Ishikawa (cell line): ENCODE results near the gene PRKN.

Experiments used
- CEBPB ChIP-seq: IDR thresholded peaks from 2 replicates; pipeline ENCODE4 v1.6.1; 2012
- CREB1 ChIP-seq: IDR thresholded peaks from 2 replicates; pipeline ENCODE4 v1.6.1; 2012; ENCODE audit warnings: low read depth
- EGR1 ChIP-seq: IDR thresholded peaks from 2 replicates; pipeline ENCODE4 v1.6.1; 2012
- EP300 ChIP-seq: IDR thresholded peaks from 2 replicates; pipeline ENCODE4 v1.6.1; 2012; ENCODE audit warnings: borderline replicate concordance
- FOXM1 ChIP-seq: IDR thresholded peaks from 2 replicates; pipeline ENCODE4 v1.6.1; 2012; ENCODE audit warnings: low read depth, borderline replicate concordance
- MAX ChIP-seq: IDR thresholded peaks from 2 replicates; pipeline ENCODE4 v1.6.1; 2012
- NFIC ChIP-seq: IDR thresholded peaks from 2 replicates; pipeline ENCODE4 v1.6.1; 2012
- RAD21 ChIP-seq: IDR thresholded peaks from 2 replicates; pipeline ENCODE4 v1.6.1; 2012; ENCODE audit warnings: low read depth
- REST ChIP-seq: IDR thresholded peaks from 2 replicates; pipeline ENCODE4 v1.6.1; 2012; ENCODE audit warnings: low read depth, mild to moderate bottlenecking
- TAF1 ChIP-seq: IDR thresholded peaks from 2 replicates; pipeline ENCODE4 v1.6.1; 2012; ENCODE audit warnings: low read depth, mild to moderate bottlenecking
- TCF12 ChIP-seq: IDR thresholded peaks from 2 replicates; pipeline ENCODE4 v1.6.1; 2012; ENCODE audit warnings: low read depth
- TEAD4 ChIP-seq: IDR thresholded peaks from 2 replicates; pipeline ENCODE4 v1.6.1; 2012
- USF1 ChIP-seq: IDR thresholded peaks from 2 replicates; pipeline ENCODE4 v1.6.1; 2012
- YY1 ChIP-seq: IDR thresholded peaks from 2 replicates; pipeline ENCODE4 v1.6.1; 2012; ENCODE audit warnings: low read depth
- ZBTB7A ChIP-seq: IDR thresholded peaks from 2 replicates; pipeline ENCODE4 v1.6.1; 2012; ENCODE audit warnings: low read depth

The PRKN gene

GRCh38 chr6:161676586-161676985 is 1051.0 kb downstream of the PRKN start:
- TF ChIP-seq MAX (no peak), EP300 (no peak), CREB1 (no peak), REST (no peak), TAF1 (no peak)

- TF ChIP-seq NFIC (no peak), CEBPB (no peak), TCF12 (no peak), REST (no peak), FOXM1 (no peak), YY1 (no peak), MAX (no peak), EGR1 (no peak), TAF1 (no peak), ZBTB7A (no peak), USF1 (no peak), RAD21 (no peak), CREB1 (no peak), TEAD4 (no peak), EP300 (no peak)
Measured at GRCh38 chr6:161674930-161675682, 1052.5 kb downstream of the PRKN start.

GRCh38 chr6:161673026-161673425 is 1054.5 kb downstream of the PRKN start:
- no peak for TF ChIP-seq EP300

GRCh38 chr6:161671117-161671516 is 1056.4 kb downstream of the PRKN start:
- no peak for TF ChIP-seq ZBTB7A

GRCh38 chr6:161668665-161669064 is 1058.9 kb downstream of the PRKN start:
- TF ChIP-seq CREB1 (no peak), RAD21 (no peak), CEBPB (no peak), ZBTB7A (no peak), EGR1 (no peak), FOXM1 (no peak), REST (no peak), MAX (no peak), USF1 (no peak), NFIC (no peak), EP300 (no peak), TEAD4 (no peak), TAF1 (no peak), TCF12 (no peak), YY1 (no peak)
